H9 (cell line): Measurements from ENCODE around the gene DPF3. TPM values are rescaled to one million over a fixed set of nuclear protein-coding genes. Genes with fewer than 3 reads are reported as not detected.
A peak's percentile ranks its signal among the peaks of the same experiment; 100 is the strongest.

Experiments used
- DNase-seq: peaks from one replicate; pipeline ENCODE4 v3.0.0-alpha.2; 2017
- H2AFZ ChIP-seq: one replicate; pipeline ENCODE4 v1.6.1; 2013; ENCODE audit warnings: mild to moderate bottlenecking, low read length, control low read depth, moderate library complexity
- H2AK5ac ChIP-seq: 2 replicates; pipeline ENCODE4 v1.6.1; 2013; ENCODE audit warnings: low read length, control low read depth, mixed read lengths; ENCODE audit not compliant: insufficient read length
- H2BK120ac ChIP-seq: one replicate; pipeline ENCODE4 v1.6.1; 2013; ENCODE audit warnings: low read depth, mild to moderate bottlenecking, low read length, control low read depth, inconsistent platforms; ENCODE audit not compliant: poor library complexity, severe bottlenecking
- H2BK12ac ChIP-seq: 2 replicates; pipeline ENCODE4 v1.6.1; 2013; ENCODE audit warnings: low read length, control low read depth, mixed read lengths, low read depth; ENCODE audit not compliant: insufficient read length
- H2BK15ac ChIP-seq: 2 replicates; pipeline ENCODE4 v1.6.1; 2013; ENCODE audit warnings: low read depth, low read length, control low read depth
- H2BK20ac ChIP-seq: one replicate; pipeline ENCODE4 v1.6.1; 2013; ENCODE audit warnings: low read depth, mild to moderate bottlenecking, low read length, control low read depth, inconsistent platforms; ENCODE audit not compliant: poor library complexity, severe bottlenecking
- H2BK5ac ChIP-seq: 2 replicates; pipeline ENCODE4 v1.6.1; 2013; ENCODE audit warnings: low read length, control low read depth, mixed read lengths; ENCODE audit not compliant: insufficient read length
- H3K14ac ChIP-seq: 2 replicates; pipeline ENCODE4 v1.6.1; 2013; ENCODE audit warnings: low read length, control low read depth; ENCODE audit not compliant: insufficient read depth
- H3K18ac ChIP-seq: 2 replicates; pipeline ENCODE4 v1.6.1; 2013; ENCODE audit warnings: low read depth, mild to moderate bottlenecking, mixed read lengths, low read length, control low read depth; ENCODE audit not compliant: insufficient read length
- H3K23ac ChIP-seq: 2 replicates; pipeline ENCODE4 v1.6.1; 2013; ENCODE audit warnings: low read length, control low read depth, mixed read lengths, low read depth; ENCODE audit not compliant: insufficient read length
- H3K23me2 ChIP-seq: 2 replicates; pipeline ENCODE4 v1.6.1; 2013; ENCODE audit warnings: low read depth, mild to moderate bottlenecking, mixed read lengths, low read length, control low read depth; ENCODE audit not compliant: insufficient read length, poor library complexity, severe bottlenecking
- H3K27ac ChIP-seq: 2 replicates; pipeline ENCODE4 v1.5.1; 2013; ENCODE audit warnings: low read length, control low read depth, mixed read lengths, low read depth; ENCODE audit not compliant: insufficient read length
- H3K27me3 ChIP-seq: 2 replicates; pipeline ENCODE4 v1.6.1; 2013; ENCODE audit warnings: low read length, control low read depth, inconsistent platforms; ENCODE audit not compliant: insufficient read depth
- H3K4ac ChIP-seq: 2 replicates; pipeline ENCODE4 v1.6.1; 2013; ENCODE audit warnings: low read depth, mild to moderate bottlenecking, control low read depth, inconsistent platforms, low read length, moderate library complexity
- H3K4me1 ChIP-seq: 2 replicates; pipeline ENCODE4 v1.6.1; 2013; ENCODE audit warnings: low read length, control low read depth, inconsistent platforms; ENCODE audit not compliant: insufficient read depth
- H3K4me2 ChIP-seq: 2 replicates; pipeline ENCODE4 v1.6.1; 2013; ENCODE audit warnings: low read length, control low read depth, mixed read lengths; ENCODE audit not compliant: insufficient read length, insufficient read depth
- H3K56ac ChIP-seq: 2 replicates; pipeline ENCODE4 v1.6.1; 2013; ENCODE audit warnings: low read depth, mild to moderate bottlenecking, mixed read lengths, low read length, control low read depth; ENCODE audit not compliant: insufficient read length
- H3K79me1 ChIP-seq: 2 replicates; pipeline ENCODE4 v1.6.1; 2013; ENCODE audit warnings: low read depth, mild to moderate bottlenecking, moderate library complexity, low read length, control low read depth, inconsistent platforms; ENCODE audit not compliant: insufficient read depth, poor library complexity, severe bottlenecking
- H3K79me2 ChIP-seq: 2 replicates; pipeline ENCODE4 v1.6.1; 2013; ENCODE audit warnings: low read length, control low read depth, inconsistent platforms; ENCODE audit not compliant: insufficient read depth
- H3K9ac ChIP-seq: 2 replicates; pipeline ENCODE4 v1.6.1; 2013; ENCODE audit warnings: low read length, control low read depth, mixed read lengths; ENCODE audit not compliant: insufficient read length; ENCODE audit errors: extremely low read depth
- H3K9me3 ChIP-seq: one replicate; pipeline ENCODE4 v1.6.1; 2013; ENCODE audit warnings: low read depth, low read length, inconsistent platforms; ENCODE audit not compliant: control insufficient read depth
- H3T11ph ChIP-seq: one replicate; pipeline ENCODE4 v1.6.1; 2013; ENCODE audit warnings: mild to moderate bottlenecking, low read length, control low read depth, inconsistent platforms
- H4K20me1 ChIP-seq: one replicate; pipeline ENCODE4 v1.6.1; 2013; ENCODE audit not compliant: control insufficient read depth, insufficient read length, insufficient read depth
- H4K5ac ChIP-seq: 2 replicates; pipeline ENCODE4 v1.6.1; 2013; ENCODE audit warnings: low read depth, mild to moderate bottlenecking, mixed read lengths, low read length, control low read depth; ENCODE audit not compliant: insufficient read length
- H4K8ac ChIP-seq: replicated peaks from 2 replicates; pipeline ENCODE4 v1.6.1; 2013; ENCODE audit warnings: low read length, control low read depth, mixed read lengths, low read depth; ENCODE audit not compliant: insufficient read length
- H4K91ac ChIP-seq: 2 replicates; pipeline ENCODE4 v1.6.1; 2013; ENCODE audit warnings: low read depth, mild to moderate bottlenecking, moderate library complexity, mixed read lengths, low read length, control low read depth; ENCODE audit not compliant: insufficient read length
- H3K27ac Mint-ChIP-seq, 3 experiments: 2 replicates in 2 of 3; 3 replicates in 1 of 3; pipeline ENCODE4 v1.8.0; 2020 to 2021; ENCODE audit warnings: mixed read lengths in 3 of 3, mild to moderate bottlenecking in 1 of 3, moderate library complexity in 1 of 3
- H3K27me3 Mint-ChIP-seq: 2 replicates; pipeline ENCODE4 v1.8.0; 2021; ENCODE audit warnings: low read depth, mild to moderate bottlenecking, moderate library complexity, mixed read lengths
- H3K36me3 Mint-ChIP-seq, 3 experiments: 2 replicates in 2 of 3; 3 replicates in 1 of 3; pipeline ENCODE4 v1.8.0; 2020 to 2021; ENCODE audit warnings: low read depth in 3 of 3, mixed read lengths in 3 of 3; ENCODE audit not compliant: insufficient read depth in 1 of 3
- H3K4me1 Mint-ChIP-seq, 2 experiments: 2 replicates each; pipeline ENCODE4 v1.8.0; 2020; ENCODE audit warnings: mixed read lengths in 2 of 2
- H3K4me3 Mint-ChIP-seq, 2 experiments: 2 replicates in 1 of 2; 3 replicates in 1 of 2; pipeline ENCODE4 v1.8.0; 2020 to 2021; ENCODE audit warnings: mild to moderate bottlenecking in 2 of 2, mixed read lengths in 2 of 2, moderate library complexity in 1 of 2
- H3K9me3 Mint-ChIP-seq, 2 experiments: 2 replicates in 1 of 2; 3 replicates in 1 of 2; pipeline ENCODE4 v1.8.0; 2020; ENCODE audit warnings: mild to moderate bottlenecking in 2 of 2, mixed read lengths in 2 of 2, moderate library complexity in 1 of 2
- CTCF ChIP-seq: fragments of 200-600 bp; sonication (generic); conservative IDR thresholded peaks from 3 replicates; pipeline ENCODE4 v1.8.0; 2021; ENCODE audit warnings: antibody characterized with exemption, mild to moderate bottlenecking
- WGBS: extraction: QIAGEN DNeasy Blood & Tissue Kit; methylation state at CpG from one replicate; pipeline ENCODE4 v1.1.7; 2013; ENCODE audit warnings: missing lambda C conversion rate, low lambda C conversion rate, mixed read lengths; ENCODE audit not compliant: insufficient read length; ENCODE audit errors: extremely low coverage; 5-methylcytosine and 5-hydroxymethylcytosine counted together
- total RNA-seq: library from RNA; stranded (reverse); gene quantifications from 2 replicates; pipeline ENCODE4 v1.2.1, GENCODE V29; 2021

Gene DPF3
- total RNA-seq, 1 experiment from 2014 or later = not detected

GRCh38 chr14:72605096-72605920 lies 288.6 kb downstream of the DPF3 start:
- no peak overlapping the region for H4K8ac ChIP-seq
- no peaks in the 10 kb centered on the region for H3K79me1 ChIP-seq
- no peak overlapping the region for H2AFZ ChIP-seq
- H4K91ac ChIP-seq = no peak overlapping the region
- H2BK20ac ChIP-seq = no peak overlapping the region
- no peak overlapping the region for H3K4me2 ChIP-seq
- H3K9ac ChIP-seq = no peak overlapping the region
- DNase-seq = no peak
- H3K18ac ChIP-seq = no peak overlapping the region
- H3K27me3 ChIP-seq = no peaks in the 10 kb centered on the region
- no peaks in the 10 kb centered on the region for H4K20me1 ChIP-seq
- no peak overlapping the region for H2BK120ac ChIP-seq
- Mint-ChIP-seq H3K4me3 (no peak overlapping the region), H3K27ac (peak overlapping the region in 1 of 3 experiments; percentile 28; a peak in 1 of 7 replicates), H3K27me3 (peaks cover 10% of the 10 kb centered on the region), H3K36me3 (no peaks in the 10 kb centered on the region; a peak in 1 of 7 replicates), H3K4me1 (peaks cover 13 to 20% of the 10 kb centered on the region in 2 experiments), H3K9me3 (no peaks in the 10 kb centered on the region; a peak in 1 of 5 replicates)
- no CpG with 5 or more reads among the region's 18 CpGs for WGBS
- no peak overlapping the region for H3K27ac ChIP-seq
- no peaks in the 10 kb centered on the region for H3K23me2 ChIP-seq
- no peak overlapping the region for H2BK5ac ChIP-seq
- no peak overlapping the region for H4K5ac ChIP-seq
- H3T11ph ChIP-seq = no peak overlapping the region
- no peak overlapping the region for H3K56ac ChIP-seq
- TF ChIP-seq CTCF = no peak
- no peaks in the 10 kb centered on the region for H3K4me1 ChIP-seq
- H3K9me3 ChIP-seq = no peaks in the 10 kb centered on the region
- H3K14ac ChIP-seq = no peak overlapping the region
- no peak overlapping the region for H2BK15ac ChIP-seq
- H2BK12ac ChIP-seq = no peak overlapping the region
- H3K23ac ChIP-seq = no peak overlapping the region
- no peak overlapping the region for H2AK5ac ChIP-seq
- H3K4ac ChIP-seq = no peak overlapping the region
- H3K79me2 ChIP-seq = no peaks in the 10 kb centered on the region
